GM21360 (cell line): ENCODE data around the gene RHBDL3.
"Not testable (repeated sequence)": the region's sequence is repeated elsewhere in the genome, so short reads cannot be mapped to it uniquely, and the experiment has no call there.

Source experiments
- ATAC-seq: cut with Tn5 transposase; IDR thresholded peaks from one replicate; pipeline ENCODE4 v1.9.1; 2021; ENCODE audit warnings: mild to moderate bottlenecking, moderate library complexity; ENCODE audit not compliant: unreplicated experiment

The RHBDL3 gene, protein sequence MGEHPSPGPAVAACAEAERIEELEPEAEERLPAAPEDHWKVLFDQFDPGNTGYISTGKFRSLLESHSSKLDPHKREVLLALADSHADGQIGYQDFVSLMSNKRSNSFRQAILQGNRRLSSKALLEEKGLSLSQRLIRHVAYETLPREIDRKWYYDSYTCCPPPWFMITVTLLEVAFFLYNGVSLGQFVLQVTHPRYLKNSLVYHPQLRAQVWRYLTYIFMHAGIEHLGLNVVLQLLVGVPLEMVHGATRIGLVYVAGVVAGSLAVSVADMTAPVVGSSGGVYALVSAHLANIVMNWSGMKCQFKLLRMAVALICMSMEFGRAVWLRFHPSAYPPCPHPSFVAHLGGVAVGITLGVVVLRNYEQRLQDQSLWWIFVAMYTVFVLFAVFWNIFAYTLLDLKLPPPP

DNA sequence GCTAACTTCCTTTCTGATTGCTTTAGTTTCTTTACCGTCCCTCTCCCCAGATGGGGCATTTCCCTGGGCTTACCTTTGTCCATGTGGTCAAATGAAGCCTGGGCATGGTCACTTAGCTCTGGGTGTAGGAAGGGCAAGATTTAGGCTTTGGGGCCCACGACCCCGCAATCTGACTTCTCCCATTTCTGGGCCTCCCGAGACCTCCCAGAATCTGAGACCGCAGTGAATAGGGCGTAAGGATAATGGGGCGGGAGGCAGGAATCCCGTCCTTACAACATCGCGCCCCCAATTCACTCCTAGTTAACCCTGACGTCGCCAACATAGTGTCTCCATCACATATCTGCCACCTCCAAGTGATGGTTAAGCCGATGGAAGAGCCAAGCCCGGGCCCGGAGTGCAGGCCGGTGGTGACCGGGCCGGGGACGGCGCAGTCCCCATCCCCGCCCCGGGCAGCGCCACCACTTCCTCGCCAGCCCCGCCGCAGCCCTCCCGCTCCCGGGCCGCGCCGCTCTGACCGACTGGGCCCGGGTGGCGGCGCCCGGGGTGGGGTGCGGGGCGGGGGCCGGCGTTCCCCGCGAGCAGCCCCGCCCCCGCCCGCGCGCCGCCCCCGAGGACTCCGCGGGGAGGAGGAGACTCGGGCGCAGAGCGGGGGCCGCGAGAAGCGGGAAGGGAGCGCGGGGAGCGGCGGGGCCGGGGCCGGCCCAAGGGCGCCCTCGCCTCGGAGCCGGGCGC lies at the start of gene RHBDL3:
Gene RHBDL3 (plus strand): TSS at position 641 of the 732 bp plus-strand sequence. CDS start 358 bp downstream, outside the sequence.
- no peak for ATAC-seq

DNA sequence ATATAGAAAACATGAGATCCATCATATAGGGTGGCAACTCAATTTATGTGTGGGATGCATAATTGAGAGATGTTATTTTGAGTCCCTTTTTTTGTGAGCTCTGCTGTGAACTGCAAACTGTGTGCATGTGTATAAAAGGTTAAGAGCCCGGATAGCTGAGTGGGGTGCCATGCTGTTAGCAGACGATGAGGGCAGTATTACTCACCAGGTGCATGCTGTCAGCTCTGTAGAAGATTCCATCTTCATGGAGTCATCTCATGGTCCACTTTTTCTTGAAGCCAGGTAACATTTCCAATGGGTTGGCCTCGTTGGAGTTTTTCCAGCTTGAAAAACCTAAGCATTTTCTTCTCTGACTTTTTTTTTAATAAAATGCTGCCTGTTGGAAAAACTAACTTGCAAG lies 43.0 kb upstream of the RHBDL3 start:
- no peak for ATAC-seq

DNA sequence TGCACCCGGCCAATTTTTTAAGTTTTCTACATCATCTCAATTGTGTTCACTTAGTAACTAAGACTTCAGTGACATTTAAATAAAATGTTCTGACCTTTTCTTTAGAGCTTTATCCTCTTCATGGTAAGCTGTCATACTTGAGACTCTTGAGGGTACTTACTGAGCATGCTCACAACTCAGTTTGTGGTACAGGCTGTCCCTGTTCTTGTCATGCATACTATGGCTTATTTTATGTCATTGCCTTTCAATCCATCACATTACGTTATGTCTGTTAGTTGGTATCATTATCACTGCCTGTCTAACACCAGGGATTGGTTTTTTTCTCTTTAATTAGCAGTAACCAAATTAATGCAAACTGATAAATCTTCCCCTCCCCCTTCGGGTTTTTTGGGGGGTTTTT lies 41.9 kb upstream of the RHBDL3 start:
- no peak for ATAC-seq

DNA sequence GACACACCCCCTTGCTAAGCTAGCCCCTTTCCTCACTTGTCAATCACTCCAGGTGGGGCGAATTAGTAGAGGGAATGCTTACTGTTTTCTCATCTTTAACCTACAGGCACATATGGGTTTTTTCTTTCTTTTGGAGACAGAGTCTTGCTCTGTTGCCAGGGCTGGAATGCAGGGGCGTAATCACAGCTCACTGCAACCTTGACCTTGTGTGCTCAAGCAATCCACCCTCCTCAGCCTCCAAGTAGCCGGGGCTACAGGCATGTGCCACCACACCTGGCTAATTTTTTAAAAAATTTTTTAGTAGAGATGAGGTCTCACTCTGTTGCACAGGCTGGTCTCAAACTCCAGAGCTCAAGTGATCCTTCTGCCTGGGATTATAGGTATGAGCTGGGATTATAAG lies 38.7 kb upstream of the RHBDL3 start:
- ATAC-seq = no peak

DNA sequence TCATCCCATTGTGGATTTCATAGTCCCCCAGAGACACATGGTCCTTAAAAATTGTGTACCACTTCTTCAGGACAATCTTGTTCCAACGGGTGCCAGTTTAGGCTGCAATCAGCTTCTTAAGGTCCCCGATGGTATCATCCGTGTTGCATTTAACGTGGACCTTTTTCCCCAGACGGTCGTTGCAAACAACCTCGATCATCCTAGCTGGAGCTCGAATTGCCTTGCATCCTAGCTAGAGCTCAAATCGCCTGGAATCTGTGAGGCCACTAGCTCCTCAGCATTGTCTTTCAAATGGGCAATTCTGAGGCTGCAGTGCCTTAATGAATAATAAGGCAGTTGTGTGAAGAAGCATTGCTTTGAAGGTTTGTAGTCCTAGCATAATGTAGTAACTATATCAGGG lies 37.7 kb upstream of the RHBDL3 start:
- no peak for ATAC-seq

DNA sequence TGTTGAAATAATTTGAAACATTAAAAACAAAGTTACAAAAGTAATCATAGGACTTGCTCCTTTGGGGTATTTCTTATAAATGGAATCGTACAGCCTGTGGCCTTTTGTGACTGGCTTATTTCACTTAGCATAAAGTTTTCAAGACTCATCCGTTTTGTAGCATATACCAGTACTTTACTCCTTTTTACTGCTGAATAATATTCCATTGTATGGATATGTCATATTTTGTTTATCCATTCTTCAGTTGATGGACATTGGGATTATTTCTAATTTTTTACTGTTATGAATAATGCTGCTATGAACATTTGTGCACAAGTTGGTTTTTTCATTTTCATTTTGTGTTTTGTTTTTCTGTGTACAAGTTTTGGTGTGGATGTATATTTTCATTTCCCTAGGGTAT lies 30.0 kb upstream of the RHBDL3 start:
- ATAC-seq = no peak

DNA sequence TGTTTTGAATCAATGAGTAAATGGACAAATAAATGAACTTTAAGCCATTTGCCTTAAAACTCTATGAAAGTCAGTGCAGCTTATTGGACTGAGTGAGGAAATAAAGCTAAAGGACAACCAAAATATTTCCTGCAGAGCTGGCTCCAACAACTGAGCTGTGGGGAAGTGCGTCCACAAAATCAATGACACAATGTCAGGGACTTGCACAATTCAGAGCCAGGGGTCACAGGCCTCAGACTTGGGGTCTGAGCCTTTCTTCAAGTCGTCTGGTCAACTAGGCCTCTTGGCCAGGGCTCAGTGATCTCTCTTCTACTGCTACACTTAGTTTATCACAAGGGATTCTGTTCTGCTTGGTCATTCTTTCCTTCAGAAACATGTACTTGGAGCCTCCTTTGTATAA lies 26.2 kb upstream of the RHBDL3 start:
- ATAC-seq = no peak

DNA sequence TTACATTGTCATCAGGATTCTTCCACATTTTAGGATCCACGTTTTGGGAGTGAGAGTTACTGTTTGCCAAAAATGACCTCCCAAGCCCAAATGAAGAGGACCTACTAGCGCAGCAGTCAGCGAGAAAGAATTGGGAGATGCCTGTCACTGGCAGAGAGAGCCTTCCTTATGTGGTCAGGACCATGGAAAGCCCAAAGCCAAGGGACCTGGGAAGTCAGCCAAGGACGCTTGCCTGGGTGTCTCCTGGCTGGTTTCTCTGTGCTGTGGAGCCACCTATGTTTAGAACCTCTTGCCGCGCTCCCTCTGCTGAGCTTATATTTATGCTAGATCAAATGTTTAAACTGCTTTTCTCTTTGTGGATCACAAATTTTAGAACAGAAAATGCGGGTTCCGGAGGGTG lies 24.9 kb upstream of the RHBDL3 start:
- no peak for ATAC-seq

DNA sequence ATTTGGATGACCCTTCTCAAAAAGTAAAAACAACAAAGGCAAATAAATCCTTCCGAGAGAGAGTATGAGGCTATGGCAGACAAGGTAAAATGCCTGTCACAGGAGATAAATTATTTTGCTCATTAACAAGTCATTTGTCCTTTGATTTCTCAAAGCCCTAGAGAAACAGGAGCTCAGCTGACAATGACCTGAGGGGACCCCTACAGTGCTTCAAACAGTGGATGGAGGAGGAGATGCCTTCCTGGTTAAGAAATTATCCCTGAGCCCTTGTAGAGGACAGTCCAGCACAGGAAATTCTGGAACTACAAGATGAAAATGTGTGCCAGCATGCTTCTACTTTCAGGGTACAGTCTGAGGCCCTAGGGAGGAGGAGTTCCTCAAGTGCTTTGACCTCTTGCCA lies 24.0 kb upstream of the RHBDL3 start:
- ATAC-seq = no peak

DNA sequence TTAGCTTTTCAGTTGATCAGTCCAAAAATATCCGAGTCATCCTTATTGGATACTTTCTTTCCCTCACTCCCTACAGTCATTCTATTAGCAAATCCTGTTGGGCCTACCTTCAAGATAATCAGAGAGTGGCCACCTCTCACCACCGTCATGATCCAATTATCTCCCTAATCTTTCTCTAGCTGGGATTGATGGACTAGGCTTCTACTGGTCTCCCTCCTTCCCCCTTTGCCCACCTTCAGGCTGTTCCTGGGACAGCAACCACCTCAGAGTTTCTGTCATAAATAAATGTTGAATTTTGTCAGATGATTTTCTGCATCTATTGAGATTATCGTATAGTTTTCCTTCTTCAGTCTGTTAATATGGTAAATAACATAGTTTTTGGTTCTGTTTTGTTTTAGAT lies 16.2 kb upstream of the RHBDL3 start:
- no peak for ATAC-seq

DNA sequence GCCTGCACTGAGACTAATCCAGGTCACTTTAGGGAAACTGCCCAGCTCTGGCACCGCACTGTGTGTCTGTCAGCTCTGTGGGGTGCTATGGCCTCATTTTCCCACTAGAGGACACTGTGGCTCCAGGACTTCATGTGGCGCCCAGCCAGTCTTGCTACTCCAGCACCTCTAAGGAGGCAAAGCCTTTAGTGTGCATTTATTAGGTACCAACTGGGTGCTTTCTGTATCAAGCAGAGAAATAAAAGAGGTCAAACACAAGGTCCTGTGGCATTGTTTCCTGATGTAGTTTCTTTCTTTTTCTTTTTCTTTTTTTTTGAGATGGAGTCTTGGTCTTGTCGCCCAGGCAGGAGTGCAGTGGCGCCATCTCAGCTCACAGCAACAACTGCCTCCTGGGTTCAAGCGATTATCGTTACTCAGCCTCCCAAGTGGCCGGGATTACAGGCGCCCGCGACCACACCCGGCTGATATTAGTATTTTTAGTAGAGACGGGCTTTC lies 12.5 kb upstream of the RHBDL3 start:
- no peak for ATAC-seq

DNA sequence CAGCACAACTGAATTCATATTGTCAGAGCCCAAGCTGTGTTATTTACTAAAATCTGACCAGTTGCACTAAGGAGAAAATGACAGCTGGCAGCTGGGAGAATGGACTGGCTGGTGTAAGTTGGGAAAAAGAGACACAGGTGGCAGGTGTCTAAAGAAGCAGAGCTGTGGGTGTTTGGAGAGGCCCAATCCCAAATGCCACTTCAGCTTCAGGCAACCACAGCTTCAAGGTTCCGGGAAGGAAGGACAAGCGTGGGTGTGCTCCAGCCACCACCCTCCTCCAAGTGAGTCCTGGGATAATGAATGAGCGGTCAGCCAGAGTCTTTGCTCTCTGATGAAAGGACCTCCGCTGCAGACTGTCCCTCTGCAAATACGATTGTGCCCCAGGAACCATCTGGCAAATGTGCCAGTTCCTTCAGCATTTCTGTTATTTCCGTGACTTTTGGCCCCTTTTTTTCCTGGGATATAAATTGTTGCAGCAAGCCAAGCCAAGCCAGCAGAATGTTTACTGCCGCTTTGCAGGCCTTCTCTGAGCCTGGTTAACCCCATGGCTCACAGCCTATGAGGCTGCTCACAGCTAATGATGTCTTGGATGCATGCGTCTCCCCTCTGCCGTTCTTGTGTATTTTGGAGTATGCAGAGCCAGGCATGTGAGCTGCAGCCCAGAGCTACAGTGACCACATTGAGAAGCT lies 9.5 kb upstream of the RHBDL3 start:
- no peak for ATAC-seq

DNA sequence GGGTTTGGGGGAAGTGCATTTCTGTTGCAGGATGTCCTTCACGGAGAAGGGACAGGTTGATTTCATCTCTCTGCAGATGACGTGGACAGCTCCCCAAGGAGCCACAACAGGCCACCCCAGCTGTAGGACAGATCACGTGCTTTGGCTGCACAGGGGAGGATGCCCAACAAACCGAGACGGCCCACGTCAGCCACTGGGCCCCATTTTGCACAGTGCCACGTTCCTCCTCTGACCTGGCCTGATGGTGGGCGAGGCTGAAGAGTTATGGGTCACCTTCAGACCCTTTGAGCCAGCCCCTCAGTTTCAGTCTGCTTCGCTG lies 9.0 kb upstream of the RHBDL3 start:
- no peak for ATAC-seq

DNA sequence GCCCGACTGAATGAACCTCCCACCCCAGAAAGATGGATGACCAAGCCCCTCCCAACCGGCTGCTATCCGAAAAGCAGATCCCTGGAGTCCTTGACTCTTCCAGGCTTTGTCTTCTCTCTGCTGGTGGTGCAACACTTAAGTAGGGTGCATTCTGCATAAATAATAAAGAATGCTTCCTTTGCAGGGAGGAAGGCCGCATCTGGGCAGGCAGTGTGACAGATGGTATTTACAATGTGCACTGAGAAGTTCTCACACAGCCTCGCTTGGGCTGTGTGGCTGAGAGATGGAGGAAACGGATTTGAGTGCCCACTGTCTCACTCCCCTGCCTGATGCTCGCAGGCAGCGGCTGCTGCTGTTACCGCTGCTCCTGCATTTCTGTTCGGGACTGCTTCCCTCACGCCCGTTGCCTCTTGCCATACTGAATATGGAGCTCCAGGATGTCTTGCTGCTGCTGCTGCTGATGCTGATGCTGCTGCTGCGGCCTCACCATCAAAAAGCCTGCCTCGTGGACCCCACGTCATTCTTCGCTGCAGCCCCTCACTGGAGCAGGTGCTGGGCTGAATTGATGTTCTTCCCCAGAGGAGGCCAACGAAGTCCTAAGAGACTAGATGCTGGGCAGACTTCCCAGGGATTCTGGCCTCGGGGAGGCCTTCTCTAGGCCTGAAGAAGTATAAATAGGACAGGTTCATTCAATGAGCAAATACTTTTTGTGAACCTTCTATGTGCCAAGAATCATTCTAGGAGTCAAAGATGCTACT lies 7.1 kb upstream of the RHBDL3 start:
- no peak for ATAC-seq

DNA sequence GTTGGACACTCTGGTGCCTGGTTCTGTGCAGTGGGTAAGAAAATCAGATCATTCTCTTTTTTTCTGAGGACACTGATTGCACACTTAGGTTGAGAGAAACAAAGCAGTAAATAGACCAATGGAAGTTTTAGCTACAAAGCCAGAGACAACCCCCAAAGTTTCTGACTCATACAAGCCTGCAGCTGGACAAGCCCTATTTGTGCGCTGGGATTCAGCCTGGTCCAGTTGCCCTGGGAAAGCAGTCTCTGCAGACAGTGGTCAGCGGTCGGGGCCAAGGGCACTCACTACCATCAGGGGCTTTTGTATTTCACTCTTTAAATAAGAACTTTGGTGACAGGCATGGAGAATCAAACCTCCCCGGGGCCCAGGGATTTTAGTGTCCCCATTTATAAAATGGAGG lies 6.0 kb upstream of the RHBDL3 start:
- ATAC-seq = no peak

DNA sequence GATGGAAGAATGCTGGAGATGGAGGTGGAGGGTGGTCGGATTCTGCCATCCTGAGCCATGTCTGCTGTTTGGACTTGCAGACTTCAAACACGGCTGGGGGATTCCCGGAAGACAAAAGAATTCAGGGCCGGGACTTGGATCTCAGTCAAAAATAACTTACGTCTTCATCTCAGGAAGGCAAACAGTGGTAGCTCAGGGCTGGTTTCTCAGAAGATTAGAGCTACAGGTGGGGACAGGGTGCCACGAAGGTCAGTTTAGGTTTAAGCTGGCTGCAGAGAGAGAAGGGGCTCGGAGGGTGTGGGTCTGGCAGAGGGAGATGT lies 4.3 kb upstream of the RHBDL3 start:
- no peak for ATAC-seq

DNA sequence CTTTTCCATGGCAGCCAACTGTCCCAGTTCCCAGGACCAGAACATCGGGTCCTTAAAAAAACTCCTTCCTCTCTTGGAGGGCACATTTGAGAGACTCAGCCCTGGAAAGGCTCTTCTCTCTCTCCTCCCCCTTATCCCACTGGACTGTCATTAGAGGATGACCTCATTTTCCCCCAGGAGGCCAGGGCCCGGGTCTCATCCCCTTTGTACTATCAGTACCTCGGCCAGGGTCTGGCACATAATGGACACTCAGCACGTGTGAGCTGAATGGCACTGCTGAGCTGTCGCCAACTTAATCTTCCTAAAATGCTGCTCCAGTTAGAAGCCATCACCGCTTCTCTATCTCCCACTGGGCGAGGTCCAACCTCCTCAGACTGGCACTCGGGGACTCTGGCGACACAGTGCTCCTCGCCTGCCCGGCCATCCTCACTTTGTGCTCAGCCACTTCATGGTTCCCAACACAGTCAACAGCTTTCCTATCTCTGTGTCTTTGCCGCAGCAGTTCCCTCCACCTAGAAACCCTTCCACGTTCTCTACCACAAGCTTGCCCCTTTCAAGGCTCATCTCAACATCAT lies 3.6 kb upstream of the RHBDL3 start:
- ATAC-seq = no peak

DNA sequence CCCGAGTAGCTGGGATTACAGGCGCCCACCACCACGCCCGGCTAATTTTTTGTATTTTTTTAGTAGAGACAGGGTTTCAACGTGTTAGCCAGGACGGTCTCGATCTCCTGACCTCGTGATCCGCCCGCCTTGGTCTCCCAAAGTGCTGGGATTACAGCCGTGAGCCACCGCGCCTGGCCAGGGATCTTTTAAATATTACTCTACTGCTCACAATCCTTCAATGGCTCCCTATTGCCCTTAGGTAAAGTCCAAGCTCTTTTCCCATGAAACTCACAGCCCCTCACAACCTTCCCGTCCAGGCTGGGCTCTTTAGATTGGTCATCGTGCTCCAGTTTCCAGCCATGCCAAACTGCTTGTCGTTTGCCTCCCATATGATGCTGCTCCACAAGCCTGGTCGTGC lies 2.1 kb upstream of the RHBDL3 start:
- ATAC-seq = not testable (repeated sequence)

DNA sequence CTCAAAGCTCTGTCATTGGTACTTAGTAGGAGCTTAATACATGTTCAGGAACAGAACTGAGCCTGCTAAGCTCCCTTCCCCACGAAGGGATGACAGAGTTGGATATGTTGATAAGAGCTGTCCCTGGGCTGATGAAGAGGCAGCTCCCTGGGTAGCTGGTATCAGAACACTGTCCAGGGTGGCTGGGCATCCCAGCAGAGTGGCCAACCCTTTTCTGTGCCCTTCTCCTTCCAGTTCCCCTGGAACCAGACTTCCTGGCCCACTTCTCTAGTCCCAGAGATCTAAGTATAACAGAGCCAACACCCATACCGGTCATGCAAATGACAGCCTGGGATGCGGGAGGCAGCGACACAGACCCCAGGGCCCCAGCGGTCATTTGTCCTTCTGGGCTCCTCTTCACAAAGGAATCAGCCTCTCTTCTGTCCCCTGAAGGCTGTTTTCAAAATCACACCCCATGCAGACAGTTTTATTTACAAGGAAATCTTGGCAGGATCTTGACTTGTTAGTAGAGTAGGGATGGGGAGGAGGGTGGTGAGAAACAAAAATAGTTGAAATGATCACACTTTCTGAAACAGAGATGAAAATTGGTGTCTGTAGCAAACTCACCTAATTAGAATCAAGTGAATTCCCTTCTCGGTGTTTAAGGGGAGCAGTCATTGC lies 1.4 kb upstream of the RHBDL3 start:
- no peak for ATAC-seq

DNA sequence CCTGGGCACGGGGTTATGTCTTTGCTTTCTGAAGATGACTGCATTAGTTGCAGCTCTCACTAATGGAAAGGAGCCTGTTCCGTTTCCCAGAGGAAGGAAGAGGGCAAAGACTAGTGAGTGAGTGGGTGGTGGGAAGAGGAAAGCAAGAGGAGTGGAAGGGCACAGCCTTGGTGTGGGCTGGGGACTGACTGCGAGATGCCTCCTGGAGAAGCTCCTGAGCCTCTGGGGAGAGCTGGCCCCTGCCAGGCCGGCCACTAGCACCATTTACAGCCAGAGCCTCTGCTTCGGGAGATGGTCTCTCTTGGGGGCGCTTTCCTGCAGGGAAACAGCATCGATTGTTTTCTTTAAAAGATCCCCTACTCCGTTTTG lies 825 bp upstream of the RHBDL3 start:
- no peak for ATAC-seq

DNA sequence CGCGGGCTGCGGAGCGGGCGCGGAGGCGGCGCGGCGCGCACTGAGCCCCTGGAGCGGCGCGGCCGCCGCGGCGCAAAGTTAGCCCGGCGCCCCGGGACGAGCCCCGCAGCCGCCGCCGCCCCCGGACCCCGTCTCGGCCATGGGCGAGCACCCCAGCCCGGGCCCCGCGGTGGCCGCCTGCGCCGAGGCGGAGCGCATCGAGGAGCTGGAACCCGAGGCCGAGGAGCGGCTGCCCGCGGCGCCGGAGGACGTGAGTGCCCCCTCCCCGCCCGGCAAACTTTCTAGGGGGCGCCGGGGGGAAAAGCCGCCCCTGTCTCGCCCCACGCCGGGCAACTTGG lies 388 bp downstream of the RHBDL3 start:
- ATAC-seq = no peak
